Neural crest cell (in vitro differentiated cells): ENCODE measurements around the gene AATF. TPM values are rescaled to one million over a fixed set of nuclear protein-coding genes. Genes with fewer than 3 reads are reported as not detected.

Experiments
- DNase-seq: peaks from one replicate; pipeline ENCODE4 v3.0.0; 2021; ENCODE audit warnings: low read depth, mixed read lengths, low spot score
- H3K27ac Mint-ChIP-seq: one replicate; pipeline ENCODE4 v1.8.0; 2021; ENCODE audit warnings: mild to moderate bottlenecking, mixed read lengths; ENCODE audit not compliant: unreplicated experiment
- H3K27me3 Mint-ChIP-seq: 2 replicates; pipeline ENCODE4 v1.8.0; 2021; ENCODE audit warnings: low read depth, mild to moderate bottlenecking, mixed read lengths
- H3K36me3 Mint-ChIP-seq: 2 replicates; pipeline ENCODE4 v1.8.0; 2021; ENCODE audit warnings: low read depth, mild to moderate bottlenecking, mixed read lengths
- H3K4me1 Mint-ChIP-seq: 2 replicates; pipeline ENCODE4 v1.8.0; 2021; ENCODE audit warnings: mixed read lengths
- H3K4me3 Mint-ChIP-seq: one replicate; pipeline ENCODE4 v1.8.0; 2021; ENCODE audit warnings: mild to moderate bottlenecking, mixed read lengths
- H3K9me3 Mint-ChIP-seq: 2 replicates; pipeline ENCODE4 v1.8.0; 2021; ENCODE audit warnings: mixed read lengths
- CTCF ChIP-seq: fragments of 200-600 bp; sonication (generic); conservative IDR thresholded peaks from 2 replicates; pipeline ENCODE4 v1.5.0; 2021; ENCODE audit warnings: antibody characterized with exemption, mild to moderate bottlenecking
- total RNA-seq: library from RNA; stranded (reverse); gene quantifications from 2 replicates; pipeline ENCODE4 v1.2.1, GENCODE V29; 2021

Gene AATF
- total RNA-seq, 1 donor from 2014 or later: 68.3 TPM

GRCh38 chr17:36920032-36921005, 28.4 kb upstream of the AATF start:
- H3K27ac Mint-ChIP-seq: no peak overlapping the region
- H3K36me3 Mint-ChIP-seq: no peaks in the 10 kb centered on the region
- H3K27me3 Mint-ChIP-seq: peaks cover 39% of the 10 kb centered on the region
- TF ChIP-seq CTCF: no peak
- no peak for DNase-seq
- peaks cover 29% of the 10 kb centered on the region for H3K4me1 Mint-ChIP-seq
- H3K9me3 Mint-ChIP-seq: no peaks in the 10 kb centered on the region
- no peak overlapping the region for H3K4me3 Mint-ChIP-seq

- H3K36me3 Mint-ChIP-seq: no peaks in the 10 kb centered on the region
- no peaks in the 10 kb centered on the region for H3K9me3 Mint-ChIP-seq
- no peak for TF ChIP-seq CTCF
- H3K27me3 Mint-ChIP-seq: peaks cover 46% of the 10 kb centered on the region
- H3K4me3 Mint-ChIP-seq: no peak overlapping the region
- DNase-seq: no peak
- H3K27ac Mint-ChIP-seq: peak overlapping the region; percentile 83
- peaks cover 29% of the 10 kb centered on the region for H3K4me1 Mint-ChIP-seq
Measured at GRCh38 chr17:36921095-36921851, 27.5 kb upstream of the AATF start.

GRCh38 chr17:36922175-36922574, 26.6 kb upstream of the AATF start:
- Mint-ChIP-seq H3K4me1 (peaks cover 29% of the 10 kb centered on the region), H3K9me3 (no peaks in the 10 kb centered on the region), H3K36me3 (no peaks in the 10 kb centered on the region), H3K27me3 (peaks cover 51% of the 10 kb centered on the region), H3K27ac (no peak overlapping the region), H3K4me3 (no peak overlapping the region)
- TF ChIP-seq CTCF: no peak
- no peak for DNase-seq

GRCh38 chr17:36923814-36924221, 24.9 kb upstream of the AATF start:
- H3K9me3 Mint-ChIP-seq: no peaks in the 10 kb centered on the region
- H3K4me1 Mint-ChIP-seq: peaks cover 23% of the 10 kb centered on the region
- TF ChIP-seq CTCF: no peak
- no peak for DNase-seq
- H3K27me3 Mint-ChIP-seq: peaks cover 66% of the 10 kb centered on the region
- H3K4me3 Mint-ChIP-seq: no peak overlapping the region
- peaks cover 2% of the 10 kb centered on the region for H3K36me3 Mint-ChIP-seq
- H3K27ac Mint-ChIP-seq: no peak overlapping the region

GRCh38 chr17:36926226-36926625, 22.5 kb upstream of the AATF start:
- H3K27me3 Mint-ChIP-seq: peaks cover 69% of the 10 kb centered on the region
- H3K27ac Mint-ChIP-seq: no peak overlapping the region
- H3K4me1 Mint-ChIP-seq: peaks cover 9% of the 10 kb centered on the region
- no peak for DNase-seq
- H3K36me3 Mint-ChIP-seq: peaks cover 2% of the 10 kb centered on the region
- no peaks in the 10 kb centered on the region for H3K9me3 Mint-ChIP-seq
- TF ChIP-seq CTCF: no peak
- no peak overlapping the region for H3K4me3 Mint-ChIP-seq
